Measurements from ENCODE around the gene DCBLD1. TPM values are rescaled to one million over a fixed set of nuclear protein-coding genes. Genes with fewer than 3 reads are reported as not detected.

DCBLD1 gene
- total RNA-seq, 1 donor from 2014 or later = 12.0 TPM

DNA sequence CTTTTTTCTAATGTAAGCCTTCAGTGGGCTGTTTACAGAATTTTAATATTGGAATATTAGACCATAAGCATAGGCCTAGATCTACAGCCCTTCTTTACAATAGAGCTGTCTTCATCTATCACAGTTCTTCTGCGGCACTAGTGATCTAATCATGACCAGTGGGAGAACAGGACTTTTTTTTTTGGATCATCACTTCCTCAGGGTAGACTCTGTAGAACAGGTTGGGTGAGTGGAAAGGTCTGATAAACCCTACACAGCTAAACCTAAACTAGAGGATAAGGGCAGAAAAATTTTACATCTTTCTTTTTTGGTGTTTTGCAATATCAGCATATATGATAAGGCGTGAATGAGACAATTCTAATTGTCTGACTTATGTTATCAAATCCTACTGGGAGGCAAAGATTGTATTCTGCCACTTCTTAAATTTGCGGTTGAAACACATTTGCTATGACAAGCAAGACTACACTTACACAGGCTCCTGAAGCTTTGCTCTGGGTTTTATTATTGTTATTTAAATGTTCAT, 67.7 kb downstream of the DCBLD1 start:
- Histone ChIP-seq H3K4me1 (ENCODE audit: control insufficient read depth in 3 of 3, insufficient read depth in 3 of 3, low read length in 3 of 3) (peaks cover 24 to 29% (median 25%) of the 10 kb centered on the region in 3 donors), H3K27me3 (ENCODE audit: control insufficient read depth in 3 of 3, insufficient read depth in 3 of 3, low read length in 3 of 3) (no peaks in the 10 kb centered on the region), H3K36me3 (ENCODE audit: control insufficient read depth in 3 of 3, insufficient read depth in 3 of 3, low read length in 3 of 3) (peaks cover 0 to 8% (median 7%) of the 10 kb centered on the region in 3 donors), H3K9ac (ENCODE audit: low read depth in 1 of 3, low read length in 3 of 3) (no peak overlapping the region), H3K9me3 (ENCODE audit: control insufficient read depth in 3 of 3, low read length in 3 of 3) (no peaks in the 10 kb centered on the region), H3K27ac (ENCODE audit: low read depth, low read length) (no peak overlapping the region), H3K4me3 (ENCODE audit: low read length in 3 of 3) (no peak overlapping the region)

DNA sequence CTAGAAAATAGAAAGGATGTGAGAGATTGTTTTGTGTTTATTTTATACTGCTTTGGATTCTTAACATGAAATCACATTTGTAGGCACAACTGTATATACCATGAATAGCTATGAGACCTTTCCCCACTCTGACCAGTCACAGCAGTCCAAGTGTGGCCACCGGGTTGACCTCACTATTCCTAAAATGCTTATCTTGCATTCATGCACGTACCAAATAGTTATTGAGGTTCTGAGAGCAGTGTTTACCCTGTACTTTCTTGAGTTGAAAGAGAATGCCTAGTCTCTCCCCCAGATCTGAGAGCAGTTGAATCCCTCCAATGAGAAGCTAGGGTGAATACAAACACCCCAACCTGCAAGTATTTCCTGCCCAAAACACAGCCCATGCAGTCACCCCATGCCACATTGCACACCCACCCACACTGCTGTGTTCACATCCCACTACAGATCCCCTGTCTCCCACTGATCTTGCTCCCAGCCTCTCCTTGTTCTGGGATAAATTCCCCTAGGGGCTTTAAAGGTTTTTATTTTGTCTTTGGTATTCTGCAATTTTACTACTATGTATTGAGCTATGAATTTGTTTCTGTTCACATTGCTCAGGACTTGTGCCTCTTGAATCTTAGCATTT, 68.3 kb downstream of the DCBLD1 start:
- H3K9ac ChIP-seq (ENCODE audit: low read depth in 1 of 3, low read length in 3 of 3) = peak overlapping the region in 1 of 3 donors; percentile 13

DNA sequence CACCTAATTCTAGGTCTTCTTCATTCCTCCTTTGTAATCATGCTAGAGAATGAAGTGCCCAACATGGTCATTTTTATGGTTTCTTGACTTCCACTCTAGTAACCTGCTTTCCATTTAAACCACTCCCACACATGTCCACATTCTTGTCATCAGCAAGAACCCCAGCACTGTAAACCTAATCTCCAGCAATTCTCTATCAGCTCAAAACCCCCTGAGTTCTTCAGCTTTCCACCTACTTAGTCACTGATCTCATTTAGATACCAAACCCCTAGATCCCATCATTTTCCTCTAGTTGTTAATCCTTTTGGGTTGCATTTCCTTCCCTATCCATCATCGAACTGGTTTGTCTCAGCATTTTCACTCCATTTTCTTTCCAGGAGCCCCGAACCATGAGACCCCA, 70.1 kb downstream of the DCBLD1 start:
- Histone ChIP-seq H3K9ac (ENCODE audit: low read depth in 1 of 3, low read length in 3 of 3) (no peak overlapping the region), H3K27me3 (ENCODE audit: control insufficient read depth in 3 of 3, insufficient read depth in 3 of 3, low read length in 3 of 3) (no peaks in the 10 kb centered on the region), H3K27ac (ENCODE audit: low read depth, low read length) (no peak overlapping the region), H3K4me3 (ENCODE audit: low read length in 3 of 3) (no peak overlapping the region), H3K9me3 (ENCODE audit: control insufficient read depth in 3 of 3, low read length in 3 of 3) (no peaks in the 10 kb centered on the region), H3K36me3 (ENCODE audit: control insufficient read depth in 3 of 3, insufficient read depth in 3 of 3, low read length in 3 of 3) (no peaks in the 10 kb centered on the region), H3K4me1 (ENCODE audit: control insufficient read depth in 3 of 3, insufficient read depth in 3 of 3, low read length in 3 of 3) (peaks cover 7 to 17% (median 15%) of the 10 kb centered on the region in 3 donors)

More for the DNA sequence above, 68.3 kb downstream of the DCBLD1 start:
- no peak overlapping the region for H3K27ac ChIP-seq (ENCODE audit: low read depth, low read length)
- H3K4me3 ChIP-seq (ENCODE audit: low read length in 3 of 3) = no peak overlapping the region
- peaks cover 22 to 27% (median 22%) of the 10 kb centered on the region in 3 donors for H3K4me1 ChIP-seq (ENCODE audit: control insufficient read depth in 3 of 3, insufficient read depth in 3 of 3, low read length in 3 of 3)
- H3K27me3 ChIP-seq (ENCODE audit: control insufficient read depth in 3 of 3, insufficient read depth in 3 of 3, low read length in 3 of 3) = no peaks in the 10 kb centered on the region
- no peaks in the 10 kb centered on the region for H3K9me3 ChIP-seq (ENCODE audit: control insufficient read depth in 3 of 3, low read length in 3 of 3)
- peaks cover 0 to 8% (median 7%) of the 10 kb centered on the region in 3 donors for H3K36me3 ChIP-seq (ENCODE audit: control insufficient read depth in 3 of 3, insufficient read depth in 3 of 3, low read length in 3 of 3)

DNA sequence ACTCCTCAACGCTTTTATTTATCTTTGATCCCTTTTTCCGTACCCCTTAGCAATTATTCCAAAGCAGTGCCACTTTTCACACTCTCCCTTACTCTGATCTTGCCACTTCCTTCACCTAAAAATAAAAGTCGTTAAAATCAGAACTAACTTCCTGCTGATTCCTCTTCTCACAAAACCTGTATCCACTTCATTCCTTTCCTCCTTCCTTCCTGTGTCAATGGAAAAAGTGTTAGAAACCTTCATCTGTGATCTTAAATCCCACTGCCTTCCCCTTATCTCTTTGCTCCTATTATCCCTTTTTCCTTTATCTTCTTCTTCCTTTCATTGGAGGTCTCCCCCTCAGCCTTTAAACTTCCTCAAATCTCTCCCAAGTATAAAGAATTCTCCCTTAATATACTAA, 70.7 kb downstream of the DCBLD1 start:
- no peaks in the 10 kb centered on the region for H3K9me3 ChIP-seq (ENCODE audit: control insufficient read depth in 3 of 3, low read length in 3 of 3)
- H3K4me1 ChIP-seq (ENCODE audit: control insufficient read depth in 3 of 3, insufficient read depth in 3 of 3, low read length in 3 of 3) = peaks cover 4 to 14% (median 10%) of the 10 kb centered on the region in 3 donors
- H3K4me3 ChIP-seq (ENCODE audit: low read length in 3 of 3) = no peak overlapping the region
- H3K36me3 ChIP-seq (ENCODE audit: control insufficient read depth in 3 of 3, insufficient read depth in 3 of 3, low read length in 3 of 3) = no peaks in the 10 kb centered on the region
- H3K27me3 ChIP-seq (ENCODE audit: control insufficient read depth in 3 of 3, insufficient read depth in 3 of 3, low read length in 3 of 3) = no peaks in the 10 kb centered on the region
- no peak overlapping the region for H3K9ac ChIP-seq (ENCODE audit: low read depth in 1 of 3, low read length in 3 of 3)
- no peak overlapping the region for H3K27ac ChIP-seq (ENCODE audit: low read depth, low read length)

DNA sequence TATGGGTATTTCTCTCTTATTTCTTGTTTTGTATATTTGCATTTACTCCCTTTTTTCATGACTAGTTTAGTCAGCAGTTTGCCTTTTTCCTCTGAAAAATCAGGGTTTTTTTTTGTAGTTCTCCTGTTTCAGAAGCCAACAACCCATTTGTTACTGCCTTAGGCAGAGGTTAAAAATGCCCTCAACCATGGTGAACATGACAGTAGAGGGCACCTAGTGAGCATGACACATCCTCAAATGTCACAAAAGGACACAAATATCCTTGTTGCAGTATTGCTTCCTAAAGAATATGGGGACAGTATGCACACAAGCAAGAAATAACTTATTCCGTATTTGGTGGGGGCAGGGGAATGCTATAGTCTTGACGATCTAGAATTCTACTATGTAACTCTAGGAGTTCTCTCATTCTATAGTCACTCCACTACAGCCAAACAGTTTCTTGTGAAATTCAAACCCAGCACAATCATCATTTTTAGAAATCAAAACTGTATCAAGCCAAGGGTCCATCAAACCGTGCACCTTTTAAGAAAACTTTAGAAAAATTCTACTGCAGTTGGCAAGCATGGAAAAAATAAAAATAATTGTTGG, 72.9 kb downstream of the DCBLD1 start:
- Histone ChIP-seq H3K27me3 (ENCODE audit: control insufficient read depth in 3 of 3, insufficient read depth in 3 of 3, low read length in 3 of 3) (no peaks in the 10 kb centered on the region), H3K4me3 (ENCODE audit: low read length in 3 of 3) (no peak overlapping the region), H3K27ac (ENCODE audit: low read depth, low read length) (no peak overlapping the region), H3K9ac (ENCODE audit: low read depth in 1 of 3, low read length in 3 of 3) (no peak overlapping the region), H3K9me3 (ENCODE audit: control insufficient read depth in 3 of 3, low read length in 3 of 3) (no peaks in the 10 kb centered on the region), H3K4me1 (ENCODE audit: control insufficient read depth in 3 of 3, insufficient read depth in 3 of 3, low read length in 3 of 3) (peaks cover 0 to 4% (median 0%) of the 10 kb centered on the region in 3 donors), H3K36me3 (ENCODE audit: control insufficient read depth in 3 of 3, insufficient read depth in 3 of 3, low read length in 3 of 3) (peaks cover 0 to 2% (median 0%) of the 10 kb centered on the region in 3 donors)

DNA sequence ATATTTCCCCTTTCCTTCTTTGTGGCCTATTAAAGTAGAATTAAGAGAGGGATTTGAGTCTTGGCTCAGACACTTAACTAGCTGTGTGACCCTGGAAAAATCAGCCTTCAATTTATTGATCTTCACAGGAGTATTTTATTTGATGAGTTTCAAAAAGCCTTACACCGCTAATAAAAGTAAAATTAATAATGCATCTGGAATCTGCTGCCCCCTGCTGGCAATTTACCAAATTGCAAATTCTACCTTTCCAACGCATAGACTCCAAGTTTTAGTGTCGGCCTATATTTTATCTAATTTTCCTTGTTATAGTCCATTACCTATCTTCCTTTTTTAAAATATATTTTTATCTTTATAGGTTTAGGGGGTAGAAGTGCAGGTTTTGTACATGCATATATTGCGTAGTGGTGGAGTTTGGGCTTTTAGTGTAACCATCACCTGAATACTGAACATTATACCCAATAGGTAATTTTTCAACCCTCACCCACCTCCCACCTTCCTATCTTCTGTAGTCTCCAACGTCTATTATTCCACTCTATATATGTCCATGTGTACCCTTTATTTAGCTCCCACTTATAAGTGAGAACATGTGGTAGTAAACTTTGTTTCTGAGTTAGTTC, 73.5 kb downstream of the DCBLD1 start:
- Histone ChIP-seq H3K4me3 (ENCODE audit: low read length in 3 of 3) (no peak overlapping the region), H3K9me3 (ENCODE audit: control insufficient read depth in 3 of 3, low read length in 3 of 3) (no peaks in the 10 kb centered on the region), H3K4me1 (ENCODE audit: control insufficient read depth in 3 of 3, insufficient read depth in 3 of 3, low read length in 3 of 3) (peaks cover 0 to 4% (median 0%) of the 10 kb centered on the region in 3 donors), H3K36me3 (ENCODE audit: control insufficient read depth in 3 of 3, insufficient read depth in 3 of 3, low read length in 3 of 3) (peaks cover 0 to 2% (median 0%) of the 10 kb centered on the region in 3 donors), H3K9ac (ENCODE audit: low read depth in 1 of 3, low read length in 3 of 3) (no peak overlapping the region), H3K27me3 (ENCODE audit: control insufficient read depth in 3 of 3, insufficient read depth in 3 of 3, low read length in 3 of 3) (no peaks in the 10 kb centered on the region), H3K27ac (ENCODE audit: low read depth, low read length) (no peak overlapping the region)

DNA sequence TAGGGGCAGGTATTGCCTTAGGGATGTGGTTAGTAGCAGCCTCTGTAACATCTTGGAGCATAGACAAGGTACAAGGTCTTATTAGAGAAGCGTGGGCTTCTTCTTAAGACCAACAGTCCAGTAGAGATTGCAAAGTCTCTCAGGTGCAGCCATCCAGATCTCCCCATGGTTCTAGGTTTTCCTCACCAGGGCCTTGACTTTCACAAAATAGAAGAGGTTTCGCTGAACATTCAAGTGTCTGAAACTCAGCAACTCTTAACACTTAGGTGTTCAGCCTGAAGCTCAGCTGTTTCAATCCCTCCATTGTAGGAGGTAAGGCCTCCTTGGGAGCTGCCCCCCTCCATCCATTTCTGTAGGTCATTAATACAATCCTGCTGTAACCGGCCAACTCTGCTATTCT, 75.5 kb downstream of the DCBLD1 start:
- H3K4me3 ChIP-seq (ENCODE audit: low read length in 3 of 3) = no peak overlapping the region
- H3K9ac ChIP-seq (ENCODE audit: low read depth in 1 of 3, low read length in 3 of 3) = no peak overlapping the region
- H3K27ac ChIP-seq (ENCODE audit: low read depth, low read length) = no peak overlapping the region
- H3K27me3 ChIP-seq (ENCODE audit: control insufficient read depth in 3 of 3, insufficient read depth in 3 of 3, low read length in 3 of 3) = no peaks in the 10 kb centered on the region
- no peaks in the 10 kb centered on the region for H3K9me3 ChIP-seq (ENCODE audit: control insufficient read depth in 3 of 3, low read length in 3 of 3)
- H3K4me1 ChIP-seq (ENCODE audit: control insufficient read depth in 3 of 3, insufficient read depth in 3 of 3, low read length in 3 of 3) = peaks cover 0 to 4% (median 0%) of the 10 kb centered on the region in 3 donors
- H3K36me3 ChIP-seq (ENCODE audit: control insufficient read depth in 3 of 3, insufficient read depth in 3 of 3, low read length in 3 of 3) = peaks cover 0 to 5% (median 2%) of the 10 kb centered on the region in 3 donors

DNA sequence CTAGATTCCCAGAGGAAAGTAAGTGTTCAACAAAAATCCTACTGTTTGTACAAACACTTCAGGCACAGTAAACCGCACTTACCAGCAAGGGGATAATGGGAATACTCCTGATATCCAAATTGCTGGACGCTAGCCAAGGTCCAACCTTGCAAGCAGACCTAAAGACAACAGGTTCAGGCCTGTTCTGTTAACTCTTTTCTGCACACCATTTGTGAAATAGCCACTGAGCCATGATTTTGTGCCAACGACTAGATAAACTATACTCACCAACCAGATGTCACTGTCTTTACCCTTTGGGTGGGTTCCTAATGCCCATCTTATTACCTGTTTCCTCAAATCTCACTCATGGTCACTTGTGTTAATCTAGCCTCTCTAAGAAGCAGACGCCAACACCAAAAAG, 76.3 kb downstream of the DCBLD1 start:
- H3K9ac ChIP-seq (ENCODE audit: low read depth in 1 of 3, low read length in 3 of 3) = no peak overlapping the region
- no peak overlapping the region for H3K4me3 ChIP-seq (ENCODE audit: low read length in 3 of 3)
- H3K36me3 ChIP-seq (ENCODE audit: control insufficient read depth in 3 of 3, insufficient read depth in 3 of 3, low read length in 3 of 3) = peaks cover 0 to 6% (median 5%) of the 10 kb centered on the region in 3 donors
- no peak overlapping the region for H3K27ac ChIP-seq (ENCODE audit: low read depth, low read length)
- no peaks in the 10 kb centered on the region for H3K9me3 ChIP-seq (ENCODE audit: control insufficient read depth in 3 of 3, low read length in 3 of 3)
- H3K27me3 ChIP-seq (ENCODE audit: control insufficient read depth in 3 of 3, insufficient read depth in 3 of 3, low read length in 3 of 3) = no peaks in the 10 kb centered on the region
- H3K4me1 ChIP-seq (ENCODE audit: control insufficient read depth in 3 of 3, insufficient read depth in 3 of 3, low read length in 3 of 3) = peaks cover 0 to 4% (median 0%) of the 10 kb centered on the region in 3 donors

DNA sequence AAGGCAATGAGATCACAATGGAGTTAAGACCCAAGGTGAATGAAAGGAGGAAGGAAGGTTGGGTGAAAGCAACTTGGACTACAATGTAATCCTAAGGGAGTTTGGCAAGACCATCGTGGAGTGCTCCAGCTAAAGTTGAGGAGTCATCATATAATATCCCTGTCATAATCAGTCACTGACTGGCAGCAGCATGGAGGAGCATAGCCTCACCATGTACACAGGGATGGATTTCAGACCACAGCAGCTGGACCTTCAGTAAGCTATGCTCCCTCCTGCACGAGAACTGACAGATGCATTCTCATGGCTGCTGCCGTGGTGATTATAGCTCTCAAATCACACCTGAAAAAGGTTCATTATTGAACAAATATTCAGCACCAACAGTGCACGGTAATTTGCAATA, 76.8 kb downstream of the DCBLD1 start:
- H3K4me3 ChIP-seq (ENCODE audit: low read length in 3 of 3) = no peak overlapping the region
- peaks cover 0 to 8% (median 6%) of the 10 kb centered on the region in 3 donors for H3K36me3 ChIP-seq (ENCODE audit: control insufficient read depth in 3 of 3, insufficient read depth in 3 of 3, low read length in 3 of 3)
- no peaks in the 10 kb centered on the region for H3K27me3 ChIP-seq (ENCODE audit: control insufficient read depth in 3 of 3, insufficient read depth in 3 of 3, low read length in 3 of 3)
- no peaks in the 10 kb centered on the region for H3K9me3 ChIP-seq (ENCODE audit: control insufficient read depth in 3 of 3, low read length in 3 of 3)
- H3K27ac ChIP-seq (ENCODE audit: low read depth, low read length) = no peak overlapping the region
- peaks cover 0 to 4% (median 0%) of the 10 kb centered on the region in 3 donors for H3K4me1 ChIP-seq (ENCODE audit: control insufficient read depth in 3 of 3, insufficient read depth in 3 of 3, low read length in 3 of 3)
- no peak overlapping the region for H3K9ac ChIP-seq (ENCODE audit: low read depth in 1 of 3, low read length in 3 of 3)

DNA sequence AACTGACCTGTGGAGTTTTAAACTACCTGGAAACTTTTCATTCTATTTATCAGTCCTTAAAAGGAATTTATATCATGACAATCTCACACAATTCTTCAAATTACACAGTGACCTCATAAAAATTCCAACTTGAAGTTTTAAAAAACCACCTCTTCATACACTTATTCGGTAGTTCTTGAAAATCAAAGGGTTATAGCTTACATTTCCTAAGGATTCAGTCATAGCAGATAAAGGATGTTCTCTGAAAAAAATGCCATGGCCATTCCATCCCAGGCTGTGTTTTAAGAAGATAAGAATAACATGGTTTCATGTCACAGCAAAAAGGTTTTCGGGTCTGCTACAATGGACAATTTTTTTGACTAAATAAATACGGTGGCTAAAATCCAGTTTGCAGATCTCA, 78.7 kb downstream of the DCBLD1 start:
- Histone ChIP-seq H3K36me3 (ENCODE audit: control insufficient read depth in 3 of 3, insufficient read depth in 3 of 3, low read length in 3 of 3) (peaks cover 0 to 14% (median 10%) of the 10 kb centered on the region in 3 donors), H3K4me1 (ENCODE audit: control insufficient read depth in 3 of 3, insufficient read depth in 3 of 3, low read length in 3 of 3) (no peaks in the 10 kb centered on the region), H3K4me3 (ENCODE audit: low read length in 3 of 3) (no peak overlapping the region), H3K27me3 (ENCODE audit: control insufficient read depth in 3 of 3, insufficient read depth in 3 of 3, low read length in 3 of 3) (no peaks in the 10 kb centered on the region), H3K9ac (ENCODE audit: low read depth in 1 of 3, low read length in 3 of 3) (no peak overlapping the region), H3K9me3 (ENCODE audit: control insufficient read depth in 3 of 3, low read length in 3 of 3) (no peaks in the 10 kb centered on the region), H3K27ac (ENCODE audit: low read depth, low read length) (no peak overlapping the region)
